ENCODE results near the gene SPCS3.
"Not testable (repeated sequence)": the region's sequence is repeated elsewhere in the genome, so short reads cannot be mapped to it uniquely, and the experiment has no call there.

The SPCS3 gene

GRCh38 chr4:176306837-176307665 lies 12.7 kb upstream of the SPCS3 start:
- DNase-seq: no peak

GRCh38 chr4:176307666-176307930 lies 12.2 kb upstream of the SPCS3 start:
- no peak for DNase-seq

GRCh38 chr4:176308441-176308840 lies 11.3 kb upstream of the SPCS3 start:
- no peak for DNase-seq

GRCh38 chr4:176309046-176309445 lies 10.7 kb upstream of the SPCS3 start:
- no peak for DNase-seq

- no peak for DNase-seq
Observed at GRCh38 chr4:176309772-176310171, 10.0 kb upstream of the SPCS3 start.

- no peak for DNase-seq
Observed at GRCh38 chr4:176313596-176314336, 6.0 kb upstream of the SPCS3 start.

GRCh38 chr4:176319151-176319703 lies 539 bp upstream of the SPCS3 start:
- no peak for DNase-seq

GRCh38 chr4:176320340-176320975 lies 692 bp downstream of the SPCS3 start:
- DNase-seq: peak; percentile 90

GRCh38 chr4:176320976-176321361 lies 1.2 kb downstream of the SPCS3 start:
- DNase-seq: no peak

GRCh38 chr4:176321589-176321988 lies 1.8 kb downstream of the SPCS3 start:
- no peak for DNase-seq

- DNase-seq: no peak
Observed at GRCh38 chr4:176323511-176324160, 3.9 kb downstream of the SPCS3 start.

- DNase-seq: not testable (repeated sequence)
Observed at GRCh38 chr4:176324876-176325275, 5.1 kb downstream of the SPCS3 start.

- no peak for DNase-seq
Observed at GRCh38 chr4:176333076-176333475, 13.3 kb downstream of the SPCS3 start.

GRCh38 chr4:176334066-176334465 lies 14.3 kb downstream of the SPCS3 start:
- no peak for DNase-seq

- DNase-seq: no peak
Observed at GRCh38 chr4:176335421-176335820, 15.7 kb downstream of the SPCS3 start.

GRCh38 chr4:176339936-176340761 lies 20.4 kb downstream of the SPCS3 start:
- DNase-seq: no peak

GRCh38 chr4:176340871-176341685 lies 21.3 kb downstream of the SPCS3 start:
- peak; percentile 17 for DNase-seq

GRCh38 chr4:176342384-176342783 lies 22.6 kb downstream of the SPCS3 start:
- no peak for DNase-seq

- DNase-seq: no peak
Observed at GRCh38 chr4:176343286-176343685, 23.5 kb downstream of the SPCS3 start.

- not testable (repeated sequence) for DNase-seq
Observed at GRCh38 chr4:176345346-176345745, 25.6 kb downstream of the SPCS3 start.

GRCh38 chr4:176346836-176347235 lies 27.1 kb downstream of the SPCS3 start:
- DNase-seq: not testable (repeated sequence)
